Erythroblast (primary cell): Measurements from ENCODE around the gene DNAJB6.

Source experiments
- GATA1 ChIP-seq: IDR thresholded peaks from 2 replicates; pipeline ENCODE4 v1.6.1; 2011; ENCODE audit warnings: low read depth, mild to moderate bottlenecking, control low read depth, low read length, moderate library complexity
- POLR2A ChIP-seq: IDR thresholded peaks from 2 replicates; pipeline ENCODE4 v1.6.1; 2011; ENCODE audit warnings: mild to moderate bottlenecking, low read length

GRCh38 chr7:157438121-157439025 is 101.6 kb downstream of the DNAJB6 start:
- TF ChIP-seq POLR2A (no peak), GATA1 (no peak)
